NCI-H187 treated with DMSO at 0.1 percent for 48 hours (cell line): ENCODE results near the gene PAK1.
"Not testable (repeated sequence)": the region's sequence is repeated elsewhere in the genome, so short reads cannot be mapped to it uniquely, and the experiment has no call there.

Experiments used
- DNase-seq: peaks from one replicate; lab custom pipeline; 2025; lab: John Stamatoyannopoulos, UW

Gene PAK1

GRCh38 chr11:77308838-77309237 lies 165.1 kb downstream of the PAK1 start:
- no peak for DNase-seq

- no peak for DNase-seq
Measured at GRCh38 chr11:77303328-77303727, 170.6 kb downstream of the PAK1 start.

DNA sequence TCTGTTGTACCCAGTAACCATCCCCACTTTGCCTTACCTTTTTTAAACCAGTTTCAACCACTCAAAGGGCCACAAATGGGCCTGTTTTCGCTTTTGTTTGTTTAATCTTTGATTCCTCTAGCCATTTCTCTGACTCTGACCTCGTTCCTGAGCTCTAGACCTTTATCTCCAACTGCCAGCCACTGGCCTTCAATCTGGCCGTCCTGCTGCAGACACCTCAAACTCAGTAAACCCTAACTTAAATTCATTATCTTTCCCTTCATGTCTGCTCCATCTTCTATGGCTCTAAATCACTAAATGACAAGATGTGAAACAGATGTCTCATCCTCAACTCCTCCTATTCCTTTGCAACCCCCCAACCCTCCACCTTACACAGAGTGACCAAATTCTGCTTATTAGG lies 171.1 kb downstream of the PAK1 start:
- no peak for DNase-seq

GRCh38 chr11:77301510-77301909 lies 172.4 kb downstream of the PAK1 start, which contains the start of gene GDPD4:
TSS of gene GDPD4 (minus strand) at chr11:77301686. CDS start at chr11:77285137, 16,549 bp downstream.
- DNase-seq: no peak

GRCh38 chr11:77300695-77301094 lies 173.2 kb downstream of the PAK1 start:
- no peak for DNase-seq

GRCh38 chr11:77300028-77300427 lies 173.9 kb downstream of the PAK1 start:
- not testable (repeated sequence) for DNase-seq

GRCh38 chr11:77299528-77299993 lies 174.3 kb downstream of the PAK1 start:
- DNase-seq: no peak

DNA sequence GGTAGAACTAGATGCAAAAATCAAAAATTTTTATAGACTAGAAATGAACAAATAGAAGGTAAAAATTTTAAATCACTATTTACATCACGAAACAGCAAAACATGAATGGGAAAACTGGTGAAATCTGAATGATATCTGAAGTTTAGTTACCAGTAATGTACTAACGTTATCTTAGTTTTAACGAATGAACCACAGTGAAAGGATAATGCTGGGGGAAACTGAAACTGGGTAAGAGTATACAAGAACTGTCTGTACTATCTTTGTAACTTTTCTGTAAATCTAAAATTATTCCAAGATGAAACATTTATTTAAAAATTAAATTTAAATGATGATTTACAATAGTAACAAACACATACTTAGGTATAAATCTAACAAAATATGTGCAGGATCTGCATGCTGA lies 179.9 kb downstream of the PAK1 start:
- no peak for DNase-seq

DNA sequence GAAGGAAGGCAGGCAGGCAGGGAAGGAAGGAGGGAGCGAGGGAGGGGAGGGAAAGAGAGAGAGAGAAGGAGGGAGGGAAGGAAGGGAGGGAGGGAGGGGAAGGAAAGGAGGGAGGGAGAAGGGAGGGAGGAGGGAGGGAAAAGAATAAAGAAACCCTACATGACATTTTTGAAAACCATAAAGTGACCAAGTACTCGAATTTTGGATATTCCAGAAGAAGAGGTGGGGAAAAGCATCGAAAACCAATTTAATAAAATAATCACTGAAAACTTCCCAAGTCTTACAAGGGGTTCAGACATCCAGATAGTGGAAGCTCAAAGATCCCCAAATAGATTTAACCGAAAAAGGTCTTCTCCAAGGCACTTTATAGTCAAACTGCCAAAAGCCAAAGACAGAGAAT lies 184.2 kb downstream of the PAK1 start:
- no peak for DNase-seq

DNA sequence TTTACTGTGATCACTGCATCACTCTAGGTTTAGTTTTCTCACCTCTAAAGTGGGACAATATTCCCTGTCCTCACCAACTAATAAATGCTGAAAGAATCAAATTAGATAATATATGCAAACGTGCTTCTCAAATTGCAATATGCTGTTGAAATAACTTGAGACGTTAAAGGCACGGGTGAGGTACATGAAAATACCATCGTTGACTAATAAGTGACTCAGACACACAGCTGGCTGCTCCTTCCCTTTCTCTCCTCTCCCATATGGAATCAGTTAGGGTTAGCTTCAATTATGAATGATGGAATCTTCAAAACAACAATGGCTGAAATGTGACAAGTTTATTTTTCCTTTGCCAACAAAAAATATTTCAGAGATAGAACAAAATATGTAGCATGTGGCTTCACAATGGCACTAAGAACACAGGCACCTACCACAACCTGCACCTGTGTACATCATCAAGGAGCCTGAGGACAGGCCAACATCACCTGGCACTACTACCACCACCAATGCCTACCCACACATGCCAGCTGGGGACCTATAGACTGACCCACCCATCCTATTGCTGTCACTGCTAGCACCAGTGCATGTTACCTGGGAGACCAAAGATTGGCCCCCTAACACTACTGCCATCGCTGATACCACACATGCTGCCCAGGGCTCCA lies 186.2 kb downstream of the PAK1 start:
- DNase-seq: no peak

GRCh38 chr11:77287136-77287535 lies 186.8 kb downstream of the PAK1 start:
- no peak for DNase-seq

DNA sequence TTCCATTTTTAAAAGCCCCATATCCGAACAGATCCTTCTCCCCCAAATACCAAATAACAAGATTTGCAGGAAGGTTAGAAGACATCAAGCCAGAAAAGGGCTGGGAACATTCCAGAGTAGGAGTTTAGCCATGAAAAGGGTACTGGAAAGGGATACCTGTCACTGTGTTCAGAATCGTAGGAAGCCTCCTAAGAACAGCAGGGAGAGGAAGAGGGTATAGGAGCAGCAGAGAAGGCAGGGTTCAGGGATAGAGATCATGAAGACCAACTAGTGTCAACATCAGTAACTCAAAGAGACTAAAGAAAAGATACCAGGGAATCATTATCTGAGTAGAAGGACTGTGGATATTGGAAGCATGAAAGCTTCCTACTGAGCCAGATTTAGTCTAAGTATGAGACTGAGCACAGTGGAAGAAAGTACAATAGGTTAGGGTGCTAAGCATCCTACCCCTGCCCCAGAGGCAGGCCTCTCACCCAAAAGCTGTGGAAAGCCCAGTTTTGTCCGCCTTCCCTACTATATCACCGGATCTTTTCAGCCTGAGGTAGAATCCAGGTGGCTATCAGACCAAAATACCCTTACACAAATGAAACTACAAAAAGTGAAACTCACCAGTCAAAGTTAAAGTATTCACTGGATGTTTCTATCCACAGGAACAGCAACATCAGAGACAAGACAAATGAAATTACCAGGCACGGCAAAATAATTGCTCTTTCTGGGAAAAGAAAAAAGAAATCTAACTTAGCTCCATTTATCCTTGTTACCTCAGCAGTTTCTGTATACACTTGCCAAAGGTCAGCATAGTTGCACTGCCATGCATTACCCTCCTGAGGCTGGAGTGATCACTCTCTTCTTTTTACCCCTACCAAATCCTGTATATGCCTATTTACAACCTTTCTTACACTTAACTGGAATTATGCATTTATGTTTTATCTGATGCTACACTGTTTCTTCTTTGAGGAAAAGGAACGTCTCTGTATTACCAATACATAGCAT lies 189.1 kb downstream of the PAK1 start:
- no peak for DNase-seq

- DNase-seq: no peak
Measured at GRCh38 chr11:77283101-77283500, 190.8 kb downstream of the PAK1 start.

- no peak for DNase-seq
Measured at GRCh38 chr11:77278595-77279506, 195.0 kb downstream of the PAK1 start.

DNA sequence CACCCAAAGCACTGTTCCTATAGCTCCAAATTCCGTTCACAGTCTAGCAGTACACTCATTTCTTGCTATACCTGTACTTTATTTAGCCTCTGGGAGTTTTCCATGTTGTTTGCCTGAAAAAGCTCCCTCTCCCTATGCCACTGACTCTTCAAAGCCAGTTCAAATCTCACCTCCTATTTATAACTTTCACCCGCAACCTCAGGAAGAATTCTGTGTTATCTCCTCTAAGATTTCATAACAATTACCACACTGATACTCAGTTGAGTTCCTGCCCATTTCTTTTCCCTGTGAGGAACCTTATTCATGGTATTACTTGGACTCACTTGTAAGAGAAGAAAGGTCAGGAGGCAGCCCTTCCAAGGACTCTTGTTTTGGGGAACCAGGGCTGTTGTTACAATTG lies 197.6 kb downstream of the PAK1 start:
- DNase-seq: no peak
